ENCODE data around the gene KHDC4.

DNA sequence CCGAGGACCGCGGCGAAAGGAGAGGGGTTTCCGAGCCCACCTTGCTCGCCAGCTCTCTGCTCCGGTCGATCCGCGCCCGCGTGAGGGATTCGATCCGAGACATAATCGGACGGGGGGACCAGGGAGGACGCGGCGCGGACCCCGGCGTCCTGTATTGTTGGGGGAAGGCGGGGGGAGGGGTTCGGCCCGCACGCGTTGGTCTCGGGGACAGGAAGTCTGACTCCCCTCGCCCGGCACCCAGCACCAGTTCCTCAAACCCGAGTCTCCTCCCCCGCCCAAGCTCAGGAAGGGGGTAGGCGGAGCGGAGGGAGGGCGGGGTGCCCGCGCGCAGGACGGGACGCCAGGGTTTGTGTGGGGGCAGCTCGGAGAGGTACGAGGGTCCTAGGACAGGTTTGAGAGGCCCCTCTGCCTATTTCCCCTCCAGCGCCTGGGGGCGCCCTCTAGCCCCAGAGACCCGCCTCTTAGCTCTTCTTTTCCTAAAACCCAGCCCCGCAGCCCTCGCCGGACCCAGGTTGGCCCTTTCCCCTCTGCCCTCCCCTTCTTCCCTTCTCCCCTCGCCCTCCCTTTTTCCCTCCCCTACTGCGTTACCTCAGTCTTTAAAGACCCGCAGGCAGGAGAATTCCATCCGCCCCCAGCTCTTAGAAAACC lies 44.2 kb upstream of the KHDC4 start, which contains the start of gene ARHGEF2:
- TF ChIP-seq RFX5 (IDR thresholded peaks at IDR 0.05; ENCODE audit: low read depth, low read length): no peak
- TF ChIP-seq, protein P1, sequence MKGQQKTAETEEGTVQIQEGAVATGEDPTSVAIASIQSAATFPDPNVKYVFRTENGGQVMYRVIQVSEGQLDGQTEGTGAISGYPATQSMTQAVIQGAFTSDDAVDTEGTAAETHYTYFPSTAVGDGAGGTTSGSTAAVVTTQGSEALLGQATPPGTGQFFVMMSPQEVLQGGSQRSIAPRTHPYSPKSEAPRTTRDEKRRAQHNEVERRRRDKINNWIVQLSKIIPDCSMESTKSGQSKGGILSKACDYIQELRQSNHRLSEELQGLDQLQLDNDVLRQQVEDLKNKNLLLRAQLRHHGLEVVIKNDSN (IDR thresholded peaks at IDR 0.05; ENCODE audit: borderline replicate concordance, extremely low read length, insufficient read depth, low read depth, low read length): no peak
- TF ChIP-seq TCF12 (IDR thresholded peaks at IDR 0.05; ENCODE audit: low read depth, low read length): 0 out of 2 replicates have a peak, but pooled peaks have one; percentile 29
- TF ChIP-seq, protein P2, sequence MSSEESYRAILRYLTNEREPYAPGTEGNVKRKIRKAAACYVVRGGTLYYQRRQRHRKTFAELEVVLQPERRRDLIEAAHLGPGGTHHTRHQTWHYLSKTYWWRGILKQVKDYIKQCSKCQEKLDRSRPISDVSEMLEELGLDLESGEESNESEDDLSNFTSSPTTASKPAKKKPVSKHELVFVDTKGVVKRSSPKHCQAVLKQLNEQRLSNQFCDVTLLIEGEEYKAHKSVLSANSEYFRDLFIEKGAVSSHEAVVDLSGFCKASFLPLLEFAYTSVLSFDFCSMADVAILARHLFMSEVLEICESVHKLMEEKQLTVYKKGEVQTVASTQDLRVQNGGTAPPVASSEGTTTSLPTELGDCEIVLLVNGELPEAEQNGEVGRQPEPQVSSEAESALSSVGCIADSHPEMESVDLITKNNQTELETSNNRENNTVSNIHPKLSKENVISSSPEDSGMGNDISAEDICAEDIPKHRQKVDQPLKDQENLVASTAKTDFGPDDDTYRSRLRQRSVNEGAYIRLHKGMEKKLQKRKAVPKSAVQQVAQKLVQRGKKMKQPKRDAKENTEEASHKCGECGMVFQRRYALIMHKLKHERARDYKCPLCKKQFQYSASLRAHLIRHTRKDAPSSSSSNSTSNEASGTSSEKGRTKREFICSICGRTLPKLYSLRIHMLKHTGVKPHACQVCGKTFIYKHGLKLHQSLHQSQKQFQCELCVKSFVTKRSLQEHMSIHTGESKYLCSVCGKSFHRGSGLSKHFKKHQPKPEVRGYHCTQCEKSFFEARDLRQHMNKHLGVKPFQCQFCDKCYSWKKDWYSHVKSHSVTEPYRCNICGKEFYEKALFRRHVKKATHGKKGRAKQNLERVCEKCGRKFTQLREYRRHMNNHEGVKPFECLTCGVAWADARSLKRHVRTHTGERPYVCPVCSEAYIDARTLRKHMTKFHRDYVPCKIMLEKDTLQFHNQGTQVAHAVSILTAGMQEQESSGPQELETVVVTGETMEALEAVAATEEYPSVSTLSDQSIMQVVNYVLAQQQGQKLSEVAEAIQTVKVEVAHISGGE (CRISPR knock-in tag; IDR thresholded peaks at IDR 0.05): no peak
- TF ChIP-seq, protein P3, sequence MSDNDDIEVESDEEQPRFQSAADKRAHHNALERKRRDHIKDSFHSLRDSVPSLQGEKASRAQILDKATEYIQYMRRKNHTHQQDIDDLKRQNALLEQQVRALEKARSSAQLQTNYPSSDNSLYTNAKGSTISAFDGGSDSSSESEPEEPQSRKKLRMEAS (IDR thresholded peaks at IDR 0.05; ENCODE audit: low read depth, low read length): peak; percentile 42; the same call in 1 of the 2 replicates
- TF ChIP-seq, protein P4, sequence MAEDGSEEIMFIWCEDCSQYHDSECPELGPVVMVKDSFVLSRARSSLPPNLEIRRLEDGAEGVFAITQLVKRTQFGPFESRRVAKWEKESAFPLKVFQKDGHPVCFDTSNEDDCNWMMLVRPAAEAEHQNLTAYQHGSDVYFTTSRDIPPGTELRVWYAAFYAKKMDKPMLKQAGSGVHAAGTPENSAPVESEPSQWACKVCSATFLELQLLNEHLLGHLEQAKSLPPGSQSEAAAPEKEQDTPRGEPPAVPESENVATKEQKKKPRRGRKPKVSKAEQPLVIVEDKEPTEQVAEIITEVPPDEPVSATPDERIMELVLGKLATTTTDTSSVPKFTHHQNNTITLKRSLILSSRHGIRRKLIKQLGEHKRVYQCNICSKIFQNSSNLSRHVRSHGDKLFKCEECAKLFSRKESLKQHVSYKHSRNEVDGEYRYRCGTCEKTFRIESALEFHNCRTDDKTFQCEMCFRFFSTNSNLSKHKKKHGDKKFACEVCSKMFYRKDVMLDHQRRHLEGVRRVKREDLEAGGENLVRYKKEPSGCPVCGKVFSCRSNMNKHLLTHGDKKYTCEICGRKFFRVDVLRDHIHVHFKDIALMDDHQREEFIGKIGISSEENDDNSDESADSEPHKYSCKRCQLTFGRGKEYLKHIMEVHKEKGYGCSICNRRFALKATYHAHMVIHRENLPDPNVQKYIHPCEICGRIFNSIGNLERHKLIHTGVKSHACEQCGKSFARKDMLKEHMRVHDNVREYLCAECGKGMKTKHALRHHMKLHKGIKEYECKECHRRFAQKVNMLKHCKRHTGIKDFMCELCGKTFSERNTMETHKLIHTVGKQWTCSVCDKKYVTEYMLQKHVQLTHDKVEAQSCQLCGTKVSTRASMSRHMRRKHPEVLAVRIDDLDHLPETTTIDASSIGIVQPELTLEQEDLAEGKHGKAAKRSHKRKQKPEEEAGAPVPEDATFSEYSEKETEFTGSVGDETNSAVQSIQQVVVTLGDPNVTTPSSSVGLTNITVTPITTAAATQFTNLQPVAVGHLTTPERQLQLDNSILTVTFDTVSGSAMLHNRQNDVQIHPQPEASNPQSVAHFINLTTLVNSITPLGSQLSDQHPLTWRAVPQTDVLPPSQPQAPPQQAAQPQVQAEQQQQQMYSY (CRISPR knock-in tag; IDR thresholded peaks at IDR 0.05): no peak
- TF ChIP-seq, protein P5, sequence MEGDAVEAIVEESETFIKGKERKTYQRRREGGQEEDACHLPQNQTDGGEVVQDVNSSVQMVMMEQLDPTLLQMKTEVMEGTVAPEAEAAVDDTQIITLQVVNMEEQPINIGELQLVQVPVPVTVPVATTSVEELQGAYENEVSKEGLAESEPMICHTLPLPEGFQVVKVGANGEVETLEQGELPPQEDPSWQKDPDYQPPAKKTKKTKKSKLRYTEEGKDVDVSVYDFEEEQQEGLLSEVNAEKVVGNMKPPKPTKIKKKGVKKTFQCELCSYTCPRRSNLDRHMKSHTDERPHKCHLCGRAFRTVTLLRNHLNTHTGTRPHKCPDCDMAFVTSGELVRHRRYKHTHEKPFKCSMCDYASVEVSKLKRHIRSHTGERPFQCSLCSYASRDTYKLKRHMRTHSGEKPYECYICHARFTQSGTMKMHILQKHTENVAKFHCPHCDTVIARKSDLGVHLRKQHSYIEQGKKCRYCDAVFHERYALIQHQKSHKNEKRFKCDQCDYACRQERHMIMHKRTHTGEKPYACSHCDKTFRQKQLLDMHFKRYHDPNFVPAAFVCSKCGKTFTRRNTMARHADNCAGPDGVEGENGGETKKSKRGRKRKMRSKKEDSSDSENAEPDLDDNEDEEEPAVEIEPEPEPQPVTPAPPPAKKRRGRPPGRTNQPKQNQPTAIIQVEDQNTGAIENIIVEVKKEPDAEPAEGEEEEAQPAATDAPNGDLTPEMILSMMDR (IDR thresholded peaks at IDR 0.05 in 2 of 3, conservative IDR thresholded peaks at IDR 0.05 in 1 of 3; ENCODE audit: control insufficient read depth in 2 of 3, extremely low read depth in 1 of 3, insufficient read depth in 1 of 3, low read depth in 3 of 3, low read length in 3 of 3): peak in 2 of 3 experiments; percentile 19 to 27; a peak in 4 of 6 replicates
- TF ChIP-seq, protein P6, sequence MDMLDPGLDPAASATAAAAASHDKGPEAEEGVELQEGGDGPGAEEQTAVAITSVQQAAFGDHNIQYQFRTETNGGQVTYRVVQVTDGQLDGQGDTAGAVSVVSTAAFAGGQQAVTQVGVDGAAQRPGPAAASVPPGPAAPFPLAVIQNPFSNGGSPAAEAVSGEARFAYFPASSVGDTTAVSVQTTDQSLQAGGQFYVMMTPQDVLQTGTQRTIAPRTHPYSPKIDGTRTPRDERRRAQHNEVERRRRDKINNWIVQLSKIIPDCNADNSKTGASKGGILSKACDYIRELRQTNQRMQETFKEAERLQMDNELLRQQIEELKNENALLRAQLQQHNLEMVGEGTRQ (IDR thresholded peaks at IDR 0.05; ENCODE audit: borderline replicate concordance, low read depth, low read length): no peak
- TF ChIP-seq, protein P7, sequence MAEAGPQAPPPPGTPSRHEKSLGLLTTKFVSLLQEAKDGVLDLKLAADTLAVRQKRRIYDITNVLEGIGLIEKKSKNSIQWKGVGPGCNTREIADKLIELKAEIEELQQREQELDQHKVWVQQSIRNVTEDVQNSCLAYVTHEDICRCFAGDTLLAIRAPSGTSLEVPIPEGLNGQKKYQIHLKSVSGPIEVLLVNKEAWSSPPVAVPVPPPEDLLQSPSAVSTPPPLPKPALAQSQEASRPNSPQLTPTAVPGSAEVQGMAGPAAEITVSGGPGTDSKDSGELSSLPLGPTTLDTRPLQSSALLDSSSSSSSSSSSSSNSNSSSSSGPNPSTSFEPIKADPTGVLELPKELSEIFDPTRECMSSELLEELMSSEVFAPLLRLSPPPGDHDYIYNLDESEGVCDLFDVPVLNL (IDR thresholded peaks at IDR 0.05; ENCODE audit: low read depth, low read length): no peak
